Measurements from ENCODE around the gene MRPL36.

GRCh38 chr5:1765141-1765879 is 34.3 kb downstream of the MRPL36 start:
- no peak for TF ChIP-seq CTCF (conservative IDR thresholded peaks at IDR 0.05; ENCODE audit: low read depth, low read length)
- TF ChIP-seq EZH2 (IDR thresholded peaks at IDR 0.05; ENCODE audit: borderline replicate concordance, low read depth, low read length, poor library complexity, severe bottlenecking), result no peak

All from A673 (cell line).